ENCODE data around the gene EXOC3L2.

Gene EXOC3L2

DNA sequence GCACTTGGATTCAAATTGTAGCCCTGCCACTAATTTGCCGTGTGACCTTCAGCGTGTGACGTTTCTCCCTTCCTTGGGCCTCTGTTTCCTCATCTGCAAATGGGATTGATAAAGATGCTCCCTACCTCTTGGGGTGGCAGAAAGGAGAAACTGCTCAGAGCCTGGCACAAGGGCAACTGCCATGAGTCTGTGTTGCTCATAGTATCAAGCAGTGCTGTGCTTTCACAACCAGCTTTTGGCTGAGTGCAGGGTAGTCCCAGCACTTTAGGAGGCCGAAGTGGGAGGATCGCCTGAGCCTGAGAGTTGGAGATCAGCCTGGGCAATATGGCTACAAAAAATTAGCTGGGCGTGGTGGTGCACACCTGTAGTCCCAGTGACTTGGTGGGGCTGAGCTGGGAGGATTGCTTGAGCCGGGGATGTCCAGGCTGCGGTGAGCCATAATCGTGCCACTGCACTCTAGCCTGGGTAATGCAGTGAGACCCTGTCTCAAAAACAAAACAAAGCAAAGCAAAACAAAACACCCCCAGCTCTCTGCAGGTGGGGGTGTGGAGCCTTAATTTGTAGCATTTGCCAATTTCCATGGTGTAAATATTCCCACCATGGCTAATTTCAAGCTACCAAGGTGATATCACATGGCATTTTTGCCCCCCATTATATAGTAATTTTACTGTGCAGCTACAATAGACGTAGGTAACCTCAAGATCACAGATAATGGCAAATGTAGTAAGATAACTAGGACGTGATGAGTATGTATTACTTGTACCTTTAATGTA, 4.2 kb upstream of the EXOC3L2 start:
- TF ChIP-seq FOXP2 (optimal IDR thresholded peaks at IDR 0.05; ENCODE audit: borderline replicate concordance, extremely low read depth, extremely low read length, insufficient read depth) (no peak), SIN3A (IDR thresholded peaks at IDR 0.05; ENCODE audit: borderline replicate concordance, insufficient read depth, low read length) (no peak), REST (IDR thresholded peaks at IDR 0.05; ENCODE audit: insufficient read depth in 1 of 2, low read depth in 2 of 2, low read length in 2 of 2) (no peak), TAF1 (IDR thresholded peaks at IDR 0.05; ENCODE audit: borderline replicate concordance, insufficient read depth, low read length) (no peak), POLR2AphosphoS5 (IDR thresholded peaks at IDR 0.05; ENCODE audit: low read depth, low read length) (no peak)

- TF ChIP-seq POLR2AphosphoS5 (IDR thresholded peaks at IDR 0.05; ENCODE audit: low read depth, low read length) (no peak), TAF1 (IDR thresholded peaks at IDR 0.05; ENCODE audit: borderline replicate concordance, insufficient read depth, low read length) (no peak), FOXP2 (optimal IDR thresholded peaks at IDR 0.05; ENCODE audit: borderline replicate concordance, extremely low read depth, extremely low read length, insufficient read depth) (no peak), SIN3A (IDR thresholded peaks at IDR 0.05; ENCODE audit: borderline replicate concordance, insufficient read depth, low read length) (no peak), REST (IDR thresholded peaks at IDR 0.05; ENCODE audit: insufficient read depth in 1 of 2, low read depth in 2 of 2, low read length in 2 of 2) (no peak)
Measured at GRCh38 chr19:45247136-45247535, 1.9 kb upstream of the EXOC3L2 start.

GRCh38 chr19:45245826-45246225, 619 bp upstream of the EXOC3L2 start:
- no peak for TF ChIP-seq POLR2AphosphoS5 (IDR thresholded peaks at IDR 0.05; ENCODE audit: low read depth, low read length)
- no peak for TF ChIP-seq REST (IDR thresholded peaks at IDR 0.05; ENCODE audit: insufficient read depth in 1 of 2, low read depth in 2 of 2, low read length in 2 of 2)
- TF ChIP-seq TAF1 (IDR thresholded peaks at IDR 0.05; ENCODE audit: borderline replicate concordance, insufficient read depth, low read length), result no peak
- TF ChIP-seq SIN3A (IDR thresholded peaks at IDR 0.05; ENCODE audit: borderline replicate concordance, insufficient read depth, low read length), result no peak

DNA sequence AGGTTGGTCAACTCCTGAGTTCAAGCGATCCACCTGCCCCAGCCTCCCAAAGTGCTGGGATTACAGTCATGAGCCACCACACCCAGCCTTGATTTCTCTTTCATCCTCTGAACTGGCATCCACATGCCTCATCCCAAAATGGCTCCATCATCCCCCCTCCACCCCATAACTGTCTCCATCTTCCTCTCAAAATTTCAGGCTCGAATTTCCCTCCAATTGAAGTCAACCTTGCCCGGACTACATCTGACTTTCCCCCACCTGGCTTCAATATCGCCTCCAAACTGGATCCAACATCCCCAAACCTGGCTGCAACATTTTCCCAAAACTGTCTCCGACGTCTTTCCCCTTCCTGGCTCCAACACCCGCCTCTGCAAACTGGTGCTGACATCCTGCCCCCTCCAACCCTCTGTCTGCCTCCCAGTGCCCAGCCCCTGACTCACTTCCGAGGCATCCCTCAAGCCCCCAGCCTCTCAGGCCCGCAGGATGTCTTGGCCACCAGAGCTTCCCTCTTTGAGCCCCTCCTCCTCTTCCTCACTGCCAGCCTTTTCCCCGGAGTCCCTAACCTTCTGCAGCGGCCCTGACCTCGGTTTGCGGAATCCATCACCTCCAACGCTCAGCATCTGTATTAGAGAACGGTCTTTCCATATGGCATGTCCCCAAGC, 943 bp downstream of the EXOC3L2 start:
- TF ChIP-seq POLR2AphosphoS5 (IDR thresholded peaks at IDR 0.05; ENCODE audit: low read depth, low read length) (no peak), SIN3A (IDR thresholded peaks at IDR 0.05; ENCODE audit: borderline replicate concordance, insufficient read depth, low read length) (no peak)

DNA sequence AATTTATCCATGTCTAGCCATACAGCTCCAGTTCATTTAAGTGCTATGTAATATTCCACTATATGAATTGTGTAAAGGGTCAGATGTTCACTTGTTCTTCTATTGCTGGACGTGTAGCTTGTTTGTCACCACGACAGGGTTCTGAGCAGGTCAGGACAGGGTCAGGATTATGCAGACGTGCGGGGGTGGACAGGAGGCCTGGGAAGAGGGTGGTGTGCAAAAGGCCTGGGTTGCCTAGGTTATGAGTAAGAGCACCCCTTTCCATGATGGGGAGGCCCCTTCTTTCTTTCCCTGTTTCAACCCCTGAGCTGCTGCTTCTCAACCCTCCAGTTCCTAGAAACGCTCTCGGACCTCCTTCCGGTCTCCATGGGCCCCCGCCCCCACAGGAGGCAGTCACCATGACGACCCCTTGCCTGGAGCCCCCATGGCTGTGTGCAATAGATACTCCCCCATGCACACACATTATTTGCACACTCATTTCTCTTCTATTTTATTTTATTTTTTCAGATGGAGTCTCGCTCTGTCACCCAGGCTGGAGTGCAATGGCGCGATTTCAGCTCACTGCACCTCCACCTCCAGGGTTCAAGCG, 2.0 kb downstream of the EXOC3L2 start:
- no peak for TF ChIP-seq SIN3A (IDR thresholded peaks at IDR 0.05; ENCODE audit: borderline replicate concordance, insufficient read depth, low read length)
- no peak for TF ChIP-seq TAF1 (IDR thresholded peaks at IDR 0.05; ENCODE audit: borderline replicate concordance, insufficient read depth, low read length)
- TF ChIP-seq FOXP2 (optimal IDR thresholded peaks at IDR 0.05; ENCODE audit: borderline replicate concordance, extremely low read depth, extremely low read length, insufficient read depth), result no peak
- no peak for TF ChIP-seq REST (IDR thresholded peaks at IDR 0.05; ENCODE audit: insufficient read depth in 1 of 2, low read depth in 2 of 2, low read length in 2 of 2)
- TF ChIP-seq POLR2AphosphoS5 (IDR thresholded peaks at IDR 0.05; ENCODE audit: low read depth, low read length), result no peak

Measured in PFSK-1 (cell line).